ENCODE measurements around the gene CUEDC1. TPM values are rescaled to one million over a fixed set of nuclear protein-coding genes. Genes with fewer than 3 reads are reported as not detected.

The CUEDC1 gene
- total and polyA plus RNA-seq, 9 of the 15 experiments (the other 6 are each of a cell fraction or from before 2014, with no cell fraction given): 0.20 to 4.1 (median 1.6) TPM; not detected in 1

DNA sequence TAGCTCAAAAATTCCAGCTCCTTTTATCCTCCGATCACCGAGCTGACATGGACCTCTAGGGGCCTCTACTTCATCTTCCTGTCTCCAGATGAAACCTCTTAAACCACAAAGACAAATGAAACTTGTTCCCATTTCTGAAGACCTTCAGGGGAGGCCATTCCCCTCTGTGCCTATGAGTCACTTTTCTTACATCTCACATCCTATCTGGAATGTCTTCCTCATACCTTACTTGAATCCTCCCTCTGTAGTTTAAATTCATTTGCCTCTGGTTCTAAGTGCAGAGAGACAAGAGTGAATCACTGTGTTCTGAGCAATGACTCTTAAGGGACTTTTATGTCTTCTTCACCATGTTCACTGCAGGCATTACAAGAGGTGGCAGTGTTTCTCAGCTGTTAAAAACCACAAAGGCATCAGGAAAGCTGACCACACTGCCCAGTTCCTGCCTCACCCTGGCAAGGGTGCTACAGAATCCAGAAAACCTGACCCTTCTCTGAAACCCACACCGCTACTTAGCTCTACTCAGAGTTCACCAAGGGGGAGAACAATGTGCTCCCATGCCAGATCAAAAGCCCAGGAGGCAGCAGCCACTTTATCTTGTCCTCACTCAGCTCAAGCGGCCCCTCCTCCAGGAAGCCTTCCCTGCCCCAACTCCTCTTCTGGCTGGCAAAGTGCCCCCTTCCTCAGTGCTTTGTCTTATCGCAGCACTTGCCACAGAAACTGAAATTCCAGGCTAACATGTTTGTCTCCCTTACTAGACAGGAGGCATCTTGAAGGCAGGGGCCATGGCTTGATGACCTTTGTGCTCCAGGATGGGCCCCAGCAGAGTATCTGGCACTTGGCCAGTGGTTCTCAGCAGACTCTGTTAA lies 6.4 kb downstream of the CUEDC1 start (continued):
- TF ChIP-seq, protein P1, sequence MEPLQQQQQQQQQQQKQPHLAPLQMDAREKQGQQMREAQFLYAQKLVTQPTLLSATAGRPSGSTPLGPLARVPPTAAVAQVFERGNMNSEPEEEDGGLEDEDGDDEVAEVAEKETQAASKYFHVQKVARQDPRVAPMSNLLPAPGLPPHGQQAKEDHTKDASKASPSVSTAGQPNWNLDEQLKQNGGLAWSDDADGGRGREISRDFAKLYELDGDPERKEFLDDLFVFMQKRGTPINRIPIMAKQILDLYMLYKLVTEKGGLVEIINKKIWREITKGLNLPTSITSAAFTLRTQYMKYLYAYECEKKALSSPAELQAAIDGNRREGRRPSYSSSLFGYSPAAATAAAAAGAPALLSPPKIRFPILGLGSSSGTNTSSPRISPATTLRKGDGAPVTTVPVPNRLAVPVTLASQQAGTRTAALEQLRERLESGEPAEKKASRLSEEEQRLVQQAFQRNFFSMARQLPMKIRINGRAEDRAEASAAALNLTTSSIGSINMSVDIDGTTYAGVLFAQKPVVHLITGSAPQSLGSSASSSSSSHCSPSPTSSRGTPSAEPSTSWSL (CRISPR knock-in tag; IDR thresholded peaks at IDR 0.05; ENCODE audit: borderline replicate concordance): no peak
- no peak for TF ChIP-seq ZNF124 (CRISPR knock-in tag; IDR thresholded peaks at IDR 0.05)
- TF ChIP-seq SMARCE1 (IDR thresholded peaks at IDR 0.05): peak; percentile 48; the same call in 1 of the 2 replicates
- no peak for TF ChIP-seq SLC30A9 (CRISPR knock-in tag; IDR thresholded peaks at IDR 0.05)
- TF ChIP-seq JUND (IDR thresholded peaks at IDR 0.05; ENCODE audit: borderline replicate concordance, low read depth, low read length): peak; percentile 72; the same call in 1 of the 2 replicates
- peak; percentile 62; the same call in 2 of the 3 replicates for TF ChIP-seq JUND (tag; IDR thresholded peaks at IDR 0.05; ENCODE audit: borderline replicate concordance, low read depth, low read length)
- peak; percentile 38; the same call in 1 of the 2 replicates for TF ChIP-seq ZNF316 (IDR thresholded peaks at IDR 0.05)
- no peak for TF ChIP-seq DNMT1 (IDR thresholded peaks at IDR 0.05)
- no peak for TF ChIP-seq C11orf30 (IDR thresholded peaks at IDR 0.05; ENCODE audit: low read depth)
- no peak for TF ChIP-seq ZNF445 (CRISPR knock-in tag; IDR thresholded peaks at IDR 0.05; ENCODE audit: low read depth)
- TF ChIP-seq MCM2 (IDR thresholded peaks at IDR 0.05; ENCODE audit: low read depth): no peak
- no peak for TF ChIP-seq SP2 (IDR thresholded peaks at IDR 0.05; ENCODE audit: extremely low read depth, low read depth, low read length, poor library complexity, severe bottlenecking)
- no peak for TF ChIP-seq CBFB (CRISPR knock-in tag; IDR thresholded peaks at IDR 0.05)
- TF ChIP-seq JUN (IDR thresholded peaks at IDR 0.05; ENCODE audit: borderline replicate concordance, low read depth, low read length): peak; percentile 44; the same call in 1 of the 2 replicates
- TF ChIP-seq JUN (CRISPR knock-in tag; IDR thresholded peaks at IDR 0.05; ENCODE audit: borderline replicate concordance): no peak
- TF ChIP-seq, protein P2, sequence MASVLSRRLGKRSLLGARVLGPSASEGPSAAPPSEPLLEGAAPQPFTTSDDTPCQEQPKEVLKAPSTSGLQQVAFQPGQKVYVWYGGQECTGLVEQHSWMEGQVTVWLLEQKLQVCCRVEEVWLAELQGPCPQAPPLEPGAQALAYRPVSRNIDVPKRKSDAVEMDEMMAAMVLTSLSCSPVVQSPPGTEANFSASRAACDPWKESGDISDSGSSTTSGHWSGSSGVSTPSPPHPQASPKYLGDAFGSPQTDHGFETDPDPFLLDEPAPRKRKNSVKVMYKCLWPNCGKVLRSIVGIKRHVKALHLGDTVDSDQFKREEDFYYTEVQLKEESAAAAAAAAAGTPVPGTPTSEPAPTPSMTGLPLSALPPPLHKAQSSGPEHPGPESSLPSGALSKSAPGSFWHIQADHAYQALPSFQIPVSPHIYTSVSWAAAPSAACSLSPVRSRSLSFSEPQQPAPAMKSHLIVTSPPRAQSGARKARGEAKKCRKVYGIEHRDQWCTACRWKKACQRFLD (CRISPR knock-in tag; IDR thresholded peaks at IDR 0.05): no peak
- no peak for TF ChIP-seq SMAD4 (CRISPR knock-in tag; conservative IDR thresholded peaks at IDR 0.05)
- TF ChIP-seq ZEB2 (IDR thresholded peaks at IDR 0.05): 0 out of 2 replicates have a peak, but pooled peaks have one; percentile 18
- TF ChIP-seq RBM14 (IDR thresholded peaks at IDR 0.05; ENCODE audit: borderline replicate concordance, insufficient read depth, low read depth, low read length): no peak
- 0 out of 2 replicates have a peak, but pooled peaks have one; percentile 16 for TF ChIP-seq CTBP1 (IDR thresholded peaks at IDR 0.05; ENCODE audit: borderline replicate concordance)
- no peak for TF ChIP-seq ADNP (tag; IDR thresholded peaks at IDR 0.05)
- no peak for TF ChIP-seq NFE2 (IDR thresholded peaks at IDR 0.05; ENCODE audit: low read depth)
- TF ChIP-seq ZNF695 (CRISPR knock-in tag; IDR thresholded peaks at IDR 0.05): no peak
- peak; percentile 41; the same call in 1 of the 2 replicates for TF ChIP-seq ESRRA (IDR thresholded peaks at IDR 0.05; ENCODE audit: borderline replicate concordance, low read depth)
- 0 out of 2 replicates have a peak, but pooled peaks have one; percentile 22 for TF ChIP-seq DPF2 (IDR thresholded peaks at IDR 0.05)
- no peak for TF ChIP-seq ZNF830 (CRISPR knock-in tag; IDR thresholded peaks at IDR 0.05)
- no peak for TF ChIP-seq CBFA2T3 (IDR thresholded peaks at IDR 0.05)
- no peak for TF ChIP-seq ZKSCAN8 (CRISPR knock-in tag; IDR thresholded peaks at IDR 0.05)
- TF ChIP-seq ZNF583 (CRISPR knock-in tag; IDR thresholded peaks at IDR 0.05): no peak
